Anterior cingulate cortex (tissue), 58 donors: ENCODE data around the gene PARD3.

Experiments used
- DNase-seq, 58 donors: peaks; one replicate each; lab custom pipeline; 2025; lab: John Stamatoyannopoulos, UW

The PARD3 gene

DNA sequence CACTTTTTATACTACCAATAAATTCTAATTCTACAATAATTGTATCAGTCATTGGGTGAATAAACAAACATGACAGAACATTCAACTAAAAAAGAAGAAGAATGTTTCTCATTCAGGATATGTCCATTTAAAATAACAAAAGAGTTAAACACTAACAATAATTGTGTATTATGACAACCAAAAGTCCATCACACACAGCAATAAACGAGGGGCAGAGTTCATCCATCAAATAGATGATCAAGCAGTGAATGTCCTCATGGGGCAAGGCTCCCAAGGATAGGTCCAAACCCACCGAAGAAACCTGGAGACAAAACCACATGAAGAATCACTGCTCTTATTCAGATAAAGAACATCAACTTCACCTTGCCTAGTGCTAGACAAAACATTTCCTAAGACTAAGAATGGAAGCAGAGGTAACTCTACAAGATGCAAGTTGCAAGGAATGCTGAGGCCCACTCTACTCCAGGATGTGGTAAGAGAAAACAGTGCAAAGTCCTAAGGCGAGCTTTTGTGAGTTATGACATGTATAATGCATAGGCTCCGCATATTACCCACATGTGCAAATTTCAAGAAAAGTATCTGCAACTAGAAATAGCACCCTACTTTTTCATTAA, 115.1 kb downstream of the PARD3 start:
- no peak for DNase-seq

DNA sequence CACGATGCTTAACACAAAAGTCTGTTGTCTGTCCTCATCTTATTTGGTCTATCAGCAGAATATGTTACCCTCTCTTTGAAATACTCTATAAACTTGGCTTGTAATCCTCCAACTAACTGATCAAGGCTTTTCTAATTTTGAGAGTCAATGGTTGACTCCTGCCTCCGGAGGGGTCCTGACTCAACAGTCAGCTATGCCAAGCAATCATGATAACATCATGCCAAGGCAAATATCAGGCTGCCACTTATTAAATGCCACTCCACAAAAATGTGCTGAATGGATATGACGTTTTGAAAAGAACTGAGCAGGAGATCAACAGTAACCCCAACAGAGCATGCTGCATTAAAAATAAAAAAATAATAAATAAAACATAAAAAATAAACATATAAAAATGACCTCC, 116.1 kb downstream of the PARD3 start:
- no peak for DNase-seq

DNA sequence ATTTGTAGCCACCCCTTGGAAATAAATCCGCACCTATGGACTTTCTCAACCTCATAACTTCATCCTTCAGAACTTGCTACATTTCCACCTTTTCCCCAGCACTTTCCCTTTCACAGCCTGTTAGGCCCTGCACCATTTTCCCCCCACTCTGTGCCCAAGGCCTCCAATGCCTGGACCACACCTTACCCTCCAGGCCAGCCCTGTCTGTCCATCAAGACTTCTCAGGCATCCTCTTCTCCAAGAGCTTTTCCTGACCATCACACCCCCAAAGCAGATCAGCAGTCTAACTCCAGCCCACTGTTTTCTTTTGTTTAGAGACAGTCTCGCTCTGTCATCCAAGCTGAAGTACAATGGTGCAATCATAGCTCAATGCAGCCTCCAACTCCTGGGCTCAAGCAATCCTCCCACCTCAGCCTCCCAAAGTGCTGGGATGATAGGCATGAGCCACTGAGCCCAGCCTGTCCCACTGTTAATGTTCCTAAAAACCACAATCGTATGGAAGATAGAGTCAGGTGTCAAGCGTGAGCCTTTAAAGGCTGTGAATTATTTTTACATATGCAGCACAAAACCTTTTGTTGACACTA, 116.8 kb downstream of the PARD3 start:
- DNase-seq = no peak

DNA sequence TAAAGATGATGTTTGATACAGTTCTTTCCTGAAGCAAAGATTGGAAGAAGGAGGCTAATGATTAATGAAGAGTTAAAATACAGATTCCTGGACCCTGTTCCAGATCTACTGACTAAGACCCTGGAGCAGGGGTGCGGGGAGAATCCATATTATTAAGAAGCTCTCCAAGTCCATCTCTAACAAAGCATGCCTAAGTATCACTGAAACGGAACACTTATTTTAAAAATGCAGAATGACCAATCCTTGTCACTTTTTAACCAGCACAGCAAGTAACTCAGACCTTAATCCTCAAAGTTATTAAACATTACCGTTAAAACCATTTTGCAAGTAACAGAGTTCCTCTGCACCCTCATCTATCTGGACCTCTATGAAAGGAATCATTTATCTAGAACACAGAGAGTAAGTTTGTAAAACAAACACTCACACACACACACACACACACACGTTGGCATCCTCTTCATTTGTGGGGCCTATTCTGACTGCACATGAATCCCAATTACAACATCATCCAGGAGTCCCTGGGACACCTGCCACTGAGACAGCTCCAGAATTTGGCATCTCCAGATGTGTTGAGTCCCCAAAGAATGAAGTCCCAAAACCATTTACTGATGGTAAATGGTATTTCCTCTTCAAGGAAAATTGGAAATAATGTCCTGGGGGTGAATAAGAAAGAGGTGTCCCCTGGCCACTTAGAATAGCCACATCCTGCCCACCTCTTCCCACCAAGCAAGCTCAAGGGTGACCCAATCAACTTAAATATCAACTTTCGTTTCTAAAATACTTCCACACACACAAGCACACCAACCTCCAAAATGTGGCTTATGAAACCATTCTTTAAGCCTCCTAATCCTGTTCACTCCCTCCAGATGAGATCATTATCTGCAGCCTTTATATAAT, 117.5 kb downstream of the PARD3 start:
- DNase-seq = no peak

DNA sequence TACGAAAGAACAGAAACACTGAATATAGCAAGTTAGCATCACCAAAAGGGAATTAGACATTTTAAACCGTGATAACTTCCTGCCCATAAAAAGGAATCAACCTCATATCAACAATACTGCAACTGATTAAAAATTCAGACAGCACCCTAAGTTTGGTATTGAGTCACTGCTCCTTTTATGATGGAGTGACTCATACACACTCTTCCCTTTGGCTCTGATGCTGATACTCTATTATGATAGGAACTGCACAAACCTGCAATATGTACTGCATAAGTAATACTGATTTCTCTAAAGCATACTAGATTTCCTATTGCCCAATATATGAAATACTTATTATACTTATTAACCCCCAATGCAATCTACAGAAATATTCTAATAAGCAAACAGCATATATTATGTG, 118.7 kb downstream of the PARD3 start:
- no peak for DNase-seq

DNA sequence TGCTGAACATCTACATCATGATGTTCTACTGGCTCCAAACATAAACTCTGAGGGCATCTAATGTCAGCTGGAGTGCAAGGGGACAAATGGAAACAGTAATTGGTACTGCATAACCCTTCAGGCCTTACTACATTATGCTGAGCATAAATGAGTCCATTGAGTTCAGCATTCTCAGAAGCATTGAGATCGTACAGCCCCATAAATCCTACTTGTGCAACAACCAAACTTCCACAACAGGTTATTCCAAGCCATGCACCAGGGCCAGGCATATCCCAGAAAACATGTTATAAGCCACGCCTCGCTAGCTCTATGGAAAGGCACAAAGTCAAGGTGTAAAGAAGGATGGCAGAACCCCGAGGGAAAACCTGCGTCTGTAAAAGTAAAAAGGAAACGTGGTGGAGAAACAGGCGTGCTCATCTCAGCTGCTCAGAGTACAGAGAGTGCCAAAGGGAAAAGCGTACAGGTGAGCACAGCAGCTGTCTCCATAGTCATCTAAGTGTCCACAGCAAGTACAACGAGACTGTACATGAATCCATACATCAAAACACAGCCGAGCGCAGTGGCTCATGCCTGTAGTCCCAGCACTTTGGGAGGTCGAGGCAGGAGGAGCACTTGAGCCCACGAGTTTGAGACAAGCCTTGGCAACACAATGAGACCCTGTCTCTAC, 124.6 kb downstream of the PARD3 start:
- DNase-seq = no peak

DNA sequence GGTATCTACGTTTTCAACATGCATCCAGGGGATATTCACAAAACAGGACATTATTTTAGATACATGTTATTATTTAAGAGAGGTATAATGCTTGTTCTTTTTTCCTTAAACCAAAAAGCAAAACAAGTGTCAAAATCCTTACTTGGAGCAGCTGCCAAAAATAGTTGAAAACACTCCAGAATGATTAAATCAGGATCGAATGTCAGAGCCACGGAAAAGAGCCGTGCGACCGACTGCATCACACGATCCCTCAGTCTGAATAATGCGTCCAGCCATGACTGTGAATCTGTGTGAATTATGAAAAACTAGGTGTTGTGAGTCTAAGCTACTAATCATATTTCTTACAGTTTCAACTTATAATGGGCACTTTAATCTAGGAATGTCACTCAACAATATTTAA, 126.0 kb downstream of the PARD3 start:
- no peak for DNase-seq

DNA sequence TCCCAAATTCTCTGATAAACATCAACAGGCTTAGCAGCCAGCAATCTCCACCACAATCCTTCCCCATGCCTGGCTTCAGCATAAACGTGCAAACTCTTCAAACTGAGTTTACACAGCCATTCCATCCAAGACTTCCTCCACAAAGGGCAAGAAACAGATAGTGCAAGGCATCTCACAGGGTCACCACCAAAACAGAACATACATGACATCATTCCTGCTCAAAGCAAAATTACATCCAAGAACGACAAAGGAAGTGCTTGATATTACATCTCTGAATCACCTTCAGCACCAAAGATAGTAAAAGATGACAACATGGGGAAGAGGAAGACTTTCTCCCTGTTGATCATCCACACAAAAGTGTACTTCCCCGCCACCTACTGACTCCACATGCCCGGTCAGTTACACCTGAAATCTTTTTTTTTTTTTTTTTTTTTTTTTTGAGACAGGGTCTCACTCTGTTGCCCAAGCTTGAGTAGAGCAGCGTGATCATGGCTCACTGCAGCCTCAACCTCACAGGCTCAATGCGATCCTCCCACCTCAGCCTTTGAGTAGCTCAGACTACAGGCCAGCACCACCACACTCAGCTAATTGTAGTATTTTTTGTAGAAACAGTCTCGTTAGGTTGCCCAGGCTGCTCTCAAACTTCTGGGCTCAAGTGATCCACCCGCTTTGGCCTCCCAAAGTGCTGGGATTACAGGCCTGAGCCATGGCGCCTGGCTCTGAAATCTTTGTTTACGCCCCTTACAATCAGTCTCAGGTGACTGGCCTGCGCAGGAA, 127.5 kb downstream of the PARD3 start:
- DNase-seq = no peak

DNA sequence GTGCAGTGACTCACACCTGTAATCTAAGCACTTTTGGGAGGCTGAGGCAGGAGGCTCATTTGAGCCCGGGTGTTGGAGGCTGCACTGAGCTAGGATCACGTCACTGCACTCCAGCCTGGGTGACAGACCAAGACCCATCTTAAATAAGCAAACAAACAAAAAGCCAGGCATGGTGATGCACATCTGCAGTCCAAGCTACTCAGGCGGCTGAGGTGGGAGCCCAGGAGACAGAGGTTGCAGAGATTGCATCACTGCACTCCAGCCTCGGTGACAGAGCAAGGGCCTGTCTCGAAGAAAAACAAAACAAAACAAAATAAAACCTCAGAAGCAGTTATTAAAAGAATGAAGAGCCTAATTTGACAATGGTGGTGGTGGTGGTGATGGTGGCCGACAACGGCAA, 132.5 kb downstream of the PARD3 start:
- no peak for DNase-seq

DNA sequence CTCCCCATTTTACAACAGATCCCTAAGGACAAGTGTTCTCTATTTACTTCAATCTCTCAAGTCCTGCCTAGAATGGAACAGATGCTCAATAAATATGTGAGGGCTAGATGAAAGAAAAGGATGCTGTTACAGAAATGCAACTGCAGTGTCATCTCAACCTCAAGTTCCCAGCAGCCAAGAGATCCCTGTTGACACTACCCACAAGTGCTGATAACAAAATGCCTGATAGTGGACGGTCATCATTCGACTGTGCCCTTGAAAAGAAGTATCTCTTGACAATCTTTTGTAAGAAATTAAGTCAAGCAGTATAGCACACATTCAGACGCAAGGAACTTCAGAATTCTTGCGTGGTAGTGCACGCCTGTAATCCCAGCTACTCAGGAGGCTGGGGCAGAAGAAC, 133.2 kb downstream of the PARD3 start:
- DNase-seq = no peak

DNA sequence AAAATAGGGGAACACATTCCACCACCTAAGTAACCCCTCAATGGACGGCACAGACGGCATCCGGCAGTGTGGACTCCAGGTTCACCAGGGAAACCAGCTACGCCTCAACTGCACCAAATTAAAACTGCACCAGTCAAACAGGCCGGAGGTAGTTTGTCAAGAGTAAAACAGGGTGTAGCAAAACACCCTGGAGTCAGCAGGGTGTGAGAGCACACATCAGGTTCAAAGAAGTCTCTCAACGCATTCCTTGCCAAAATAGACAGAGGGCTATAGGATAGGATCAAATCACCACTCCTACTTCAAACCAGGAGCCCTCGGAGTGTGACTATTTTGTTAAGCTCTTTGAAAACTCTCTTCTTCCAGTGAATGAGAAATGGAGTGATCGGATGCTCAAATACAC, 135.9 kb downstream of the PARD3 start:
- no peak for DNase-seq

DNA sequence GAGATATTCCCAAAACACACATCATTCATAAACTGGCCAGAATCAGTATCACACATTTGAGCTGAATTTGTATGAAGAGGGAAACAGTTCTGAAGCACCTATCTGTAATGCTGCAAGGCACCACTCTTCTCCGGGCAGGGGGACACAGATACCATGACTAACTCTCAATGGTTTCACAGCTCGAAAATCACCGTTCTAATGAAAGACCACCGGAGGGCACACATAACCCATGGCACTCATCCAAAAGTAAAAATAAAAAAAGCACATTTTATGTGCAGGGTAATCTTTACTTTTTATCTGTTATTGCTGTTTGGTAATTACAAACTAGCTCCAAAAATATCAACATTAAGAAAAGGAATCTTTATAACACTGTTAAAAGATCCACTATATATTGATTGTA, 137.5 kb downstream of the PARD3 start:
- no peak for DNase-seq

DNA sequence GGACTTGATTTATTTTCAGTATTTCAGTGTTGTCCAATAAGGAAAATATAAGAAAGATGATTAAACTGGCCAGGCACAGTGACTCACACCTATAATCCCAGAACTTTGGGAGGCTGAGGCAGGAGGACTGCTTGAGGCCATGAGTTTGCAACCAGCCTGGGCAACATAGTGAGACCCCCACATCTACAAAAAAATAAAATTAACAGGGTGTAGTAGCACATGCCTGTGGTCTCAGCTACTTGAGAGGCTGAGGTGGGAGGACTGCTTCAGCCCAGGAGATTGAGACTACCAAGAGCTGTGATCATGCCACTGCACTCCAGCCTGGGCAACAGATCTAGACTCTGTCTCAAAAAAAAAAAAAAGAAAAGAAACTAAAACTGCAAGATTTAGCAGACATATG, 138.0 kb downstream of the PARD3 start:
- DNase-seq = no peak

DNA sequence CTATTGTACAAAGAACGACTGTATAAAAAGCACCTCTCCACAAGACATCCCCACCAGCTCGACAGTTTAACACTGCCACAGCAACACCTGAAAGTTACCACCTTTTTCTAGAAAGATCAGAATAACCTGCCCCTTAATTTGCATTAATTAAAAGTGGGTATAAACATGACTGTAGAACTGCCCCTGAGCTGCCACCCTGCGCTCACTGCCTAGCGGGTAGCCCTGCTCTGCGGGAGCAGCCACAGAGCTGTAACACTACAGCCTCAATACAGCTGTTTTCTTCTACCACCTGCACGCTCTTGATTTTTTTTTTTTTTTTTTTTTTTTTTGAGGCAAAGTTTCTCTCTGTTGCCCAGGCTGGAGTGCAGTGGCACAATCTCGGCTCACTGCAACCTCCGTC, 140.9 kb downstream of the PARD3 start:
- DNase-seq = no peak

DNA sequence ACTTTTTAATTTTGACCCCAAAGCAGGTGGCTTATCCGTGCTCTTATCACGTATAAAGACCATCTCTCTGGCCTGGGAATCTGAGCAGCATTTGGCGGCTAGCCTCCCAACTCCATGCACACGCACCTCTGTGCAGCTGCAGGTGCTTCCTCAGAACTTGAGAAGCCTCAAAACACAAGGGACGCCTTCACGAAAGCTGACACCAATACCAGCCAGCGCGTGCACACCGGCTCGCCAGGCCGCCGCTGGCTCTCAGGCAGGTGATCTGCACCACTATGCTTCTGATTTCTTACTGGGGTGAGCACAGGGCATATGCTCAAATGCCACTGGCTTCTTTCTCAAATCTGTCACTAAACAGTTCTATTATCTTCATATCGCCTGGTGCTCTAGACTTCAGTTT, 145.0 kb downstream of the PARD3 start:
- DNase-seq = no peak

DNA sequence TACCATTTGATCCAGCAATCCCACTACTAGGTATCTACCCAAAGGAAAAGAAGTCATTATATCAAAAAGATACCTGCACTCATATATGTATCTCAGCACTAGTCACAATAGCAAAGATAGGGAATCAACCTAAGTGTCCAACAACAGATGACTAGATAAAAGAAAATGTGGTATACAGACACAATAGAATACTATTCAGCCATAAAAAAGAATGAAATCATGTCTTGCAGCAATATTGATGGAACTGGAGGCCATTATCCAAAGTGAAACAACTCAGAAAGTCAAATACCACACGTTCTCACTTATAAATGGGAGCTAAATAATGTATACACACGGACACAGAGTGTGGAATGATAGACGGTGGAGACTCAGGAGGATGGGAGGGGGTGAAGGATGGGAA, 146.0 kb downstream of the PARD3 start:
- DNase-seq = no peak

DNA sequence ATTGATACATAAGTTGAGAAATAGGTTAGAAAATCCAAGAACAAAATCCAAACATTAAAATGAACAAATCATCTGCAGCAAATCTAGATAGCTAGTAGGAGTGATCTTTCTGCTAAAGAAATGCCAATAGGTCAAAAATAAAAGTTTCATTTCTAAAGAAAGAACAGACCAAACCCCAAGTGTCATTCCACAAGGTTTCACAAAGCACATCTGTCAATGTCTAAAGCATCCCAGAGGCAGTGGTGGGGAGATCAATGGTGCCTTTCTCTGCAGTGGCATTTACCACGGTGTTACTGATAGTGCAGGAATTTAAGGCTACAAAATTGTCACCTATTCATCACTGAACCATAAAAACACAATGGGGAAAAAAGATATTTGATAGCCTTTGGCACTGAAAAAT, 147.9 kb downstream of the PARD3 start:
- no peak for DNase-seq

DNA sequence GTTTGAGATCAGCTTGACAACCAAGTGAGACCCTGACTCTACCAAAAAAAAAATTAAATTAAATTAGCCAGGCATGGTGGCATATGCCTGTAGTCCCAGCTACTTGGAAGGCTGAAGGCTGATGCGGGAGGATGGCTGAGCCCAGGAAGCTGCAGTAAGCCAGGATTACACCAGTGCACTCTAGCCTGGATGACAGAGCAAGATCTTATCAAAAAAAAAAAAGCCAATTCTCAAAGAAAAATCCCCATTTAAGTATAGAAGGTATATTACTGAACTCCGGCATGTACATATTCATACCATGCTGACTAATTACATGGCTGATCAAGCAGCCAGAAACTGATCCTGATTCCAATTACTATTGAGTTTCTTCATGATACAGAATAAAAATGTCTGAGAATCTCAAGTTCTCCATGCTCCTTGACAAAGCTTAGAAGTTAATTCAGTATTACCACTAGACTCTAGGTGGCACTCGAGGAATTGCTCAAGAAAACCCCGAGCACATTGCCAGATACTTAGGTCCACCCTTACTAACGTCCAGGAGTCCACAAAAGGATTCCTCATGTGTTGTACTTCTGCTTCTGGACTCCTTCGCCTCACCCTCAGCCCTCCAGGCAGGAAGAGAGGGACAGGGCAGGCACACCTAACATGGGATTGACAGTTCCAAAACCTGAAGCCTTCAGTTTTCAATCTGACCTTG, 148.9 kb downstream of the PARD3 start:
- DNase-seq = peak in 10 of 58 donors; percentile 1 to 38 (median 8)

DNA sequence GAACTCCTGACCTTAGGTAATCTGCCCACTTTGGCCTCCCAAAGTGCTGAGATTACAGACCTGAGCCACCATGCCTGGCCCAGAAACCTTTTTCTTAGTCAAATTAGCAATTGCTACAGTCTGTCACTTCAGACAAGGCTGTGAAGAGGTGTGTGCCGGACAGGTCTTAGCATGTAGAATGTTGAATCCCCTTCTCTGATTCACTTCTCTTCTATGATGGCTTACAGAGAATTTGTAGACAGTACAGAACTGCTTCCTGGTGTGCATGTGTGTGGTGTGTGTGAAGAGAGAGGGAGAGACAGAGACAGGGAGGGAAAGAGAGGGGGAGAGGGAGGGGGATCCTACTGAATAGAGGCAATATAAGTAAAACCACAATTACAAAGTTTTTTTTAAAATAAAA, 150.4 kb downstream of the PARD3 start:
- DNase-seq = no peak

DNA sequence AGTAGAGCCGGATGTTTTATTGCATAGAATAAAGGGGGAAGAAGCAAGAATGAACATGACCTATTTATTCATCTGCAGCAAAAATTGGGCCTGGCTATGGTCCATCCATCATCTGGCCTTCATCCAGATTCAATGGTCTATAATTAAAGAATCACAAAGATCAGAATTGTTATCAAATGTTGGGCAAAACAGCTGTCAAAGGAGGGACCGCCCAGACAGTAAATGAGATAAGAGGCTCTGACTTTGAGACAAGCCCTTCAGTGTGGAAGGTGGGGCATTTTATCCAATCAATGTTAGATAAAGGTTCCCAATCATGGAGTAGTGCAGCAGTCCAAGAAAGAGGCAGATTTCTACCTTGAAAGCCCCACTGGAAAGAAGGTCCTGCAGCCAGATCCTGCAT, 153.5 kb downstream of the PARD3 start:
- no peak for DNase-seq
